Measurements from ENCODE around the gene CHN2.

Gene CHN2

DNA sequence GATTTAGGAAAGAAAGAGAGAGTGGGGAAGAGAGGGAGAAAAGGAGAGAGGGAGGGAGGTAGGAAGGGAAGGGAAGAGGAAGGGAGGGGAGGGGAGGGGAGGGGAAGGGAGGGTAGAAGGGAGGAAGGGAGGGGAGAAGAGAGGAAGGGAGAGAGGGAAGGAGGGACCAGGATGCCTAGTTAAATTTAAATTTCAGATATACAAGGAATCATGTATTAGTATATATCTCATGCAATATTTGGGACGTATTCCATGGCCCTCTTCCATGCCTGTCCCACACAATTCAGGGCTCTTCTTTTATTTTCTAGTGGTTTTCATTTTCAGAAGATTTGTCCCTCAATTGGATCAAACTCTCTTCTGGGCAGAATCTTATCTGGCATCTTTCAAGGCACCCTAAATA lies 196.7 kb downstream of the CHN2 start:
- Histone ChIP-seq H3K4ac (ENCODE audit: low read depth, low read length) (no peak overlapping the region), H2BK15ac (replicated peaks; ENCODE audit: low read depth) (no peak overlapping the region), H3K4me2 (ENCODE audit: low read length) (no peak overlapping the region), H3K56ac (ENCODE audit: low read length) (no peak overlapping the region), H3K9ac (ENCODE audit: low read length) (no peak overlapping the region), H2BK120ac (ENCODE audit: low read depth, low read length) (no peak overlapping the region), H3K4me1 (ENCODE audit: control insufficient read depth, low read depth, low read length) (no peaks in the 10 kb centered on the region), H3K27ac (ENCODE audit: low read depth, low read length) (no peak overlapping the region), H3K79me2 (ENCODE audit: control insufficient read depth, insufficient read depth, low read length) (no peaks in the 10 kb centered on the region), H3K27me3 (ENCODE audit: insufficient read depth, low read length, poor library complexity) (no peaks in the 10 kb centered on the region), H3K18ac (ENCODE audit: low read length) (no peak overlapping the region), H2AK5ac (ENCODE audit: low read length) (no peak overlapping the region), H2BK5ac (ENCODE audit: low read length) (no peak overlapping the region), H3K36me3 (ENCODE audit: control insufficient read depth, insufficient read depth, low read length) (no peaks in the 10 kb centered on the region), H4K8ac (ENCODE audit: low read depth, low read length) (no peak overlapping the region), H3K79me1 (ENCODE audit: low read length) (no peaks in the 10 kb centered on the region), H3K23ac (ENCODE audit: low read length) (no peak overlapping the region), H3K4me3 (ENCODE audit: low read length) (no peak overlapping the region), H4K5ac (ENCODE audit: low read length) (no peak overlapping the region)
- DNase-seq, result no peak
- no CpG with 5 or more reads among the region's 1 CpG for WGBS (ENCODE audit: extremely low coverage, insufficient coverage, low lambda C conversion rate)

- no CpG with 5 or more reads among the region's 7 CpGs for WGBS (ENCODE audit: extremely low coverage, insufficient coverage, low lambda C conversion rate)
- Histone ChIP-seq H3K23ac (ENCODE audit: low read length) (no peak overlapping the region), H3K18ac (ENCODE audit: low read length) (no peak overlapping the region), H3K4me2 (ENCODE audit: low read length) (no peak overlapping the region), H3K27me3 (ENCODE audit: insufficient read depth, low read length, poor library complexity) (no peaks in the 10 kb centered on the region), H3K4me1 (ENCODE audit: control insufficient read depth, low read depth, low read length) (no peaks in the 10 kb centered on the region), H2AK5ac (ENCODE audit: low read length) (no peak overlapping the region), H3K9ac (ENCODE audit: low read length) (no peak overlapping the region), H2BK15ac (replicated peaks; ENCODE audit: low read depth) (no peak overlapping the region), H2BK5ac (ENCODE audit: low read length) (no peak overlapping the region), H4K5ac (ENCODE audit: low read length) (no peak overlapping the region), H3K36me3 (ENCODE audit: control insufficient read depth, insufficient read depth, low read length) (no peaks in the 10 kb centered on the region), H2BK120ac (ENCODE audit: low read depth, low read length) (no peak overlapping the region), H4K8ac (ENCODE audit: low read depth, low read length) (no peak overlapping the region), H3K79me2 (ENCODE audit: control insufficient read depth, insufficient read depth, low read length) (no peaks in the 10 kb centered on the region), H3K79me1 (ENCODE audit: low read length) (no peaks in the 10 kb centered on the region), H3K4ac (ENCODE audit: low read depth, low read length) (no peak overlapping the region), H3K27ac (ENCODE audit: low read depth, low read length) (no peak overlapping the region), H3K56ac (ENCODE audit: low read length) (no peak overlapping the region), H3K4me3 (ENCODE audit: low read length) (no peak overlapping the region)
- no peak for DNase-seq
Observed at GRCh38 chr7:29394321-29394720, 199.7 kb downstream of the CHN2 start.

- H2BK5ac ChIP-seq (ENCODE audit: low read length), result no peak overlapping the region
- no peak overlapping the region for H3K27ac ChIP-seq (ENCODE audit: low read depth, low read length)
- H2AK5ac ChIP-seq (ENCODE audit: low read length), result no peak overlapping the region
- H3K4me2 ChIP-seq (ENCODE audit: low read length), result no peak overlapping the region
- no peak overlapping the region for H4K8ac ChIP-seq (ENCODE audit: low read depth, low read length)
- no peak overlapping the region for H2BK120ac ChIP-seq (ENCODE audit: low read depth, low read length)
- no peak overlapping the region for H2BK15ac ChIP-seq (replicated peaks; ENCODE audit: low read depth)
- H3K4me1 ChIP-seq (ENCODE audit: control insufficient read depth, low read depth, low read length), result no peaks in the 10 kb centered on the region
- no peaks in the 10 kb centered on the region for H3K36me3 ChIP-seq (ENCODE audit: control insufficient read depth, insufficient read depth, low read length)
- DNase-seq, result no peak
- no peak overlapping the region for H4K5ac ChIP-seq (ENCODE audit: low read length)
- H3K56ac ChIP-seq (ENCODE audit: low read length), result no peak overlapping the region
- no peaks in the 10 kb centered on the region for H3K79me2 ChIP-seq (ENCODE audit: control insufficient read depth, insufficient read depth, low read length)
- no peaks in the 10 kb centered on the region for H3K27me3 ChIP-seq (ENCODE audit: insufficient read depth, low read length, poor library complexity)
- H3K9ac ChIP-seq (ENCODE audit: low read length), result no peak overlapping the region
- no peak overlapping the region for H3K23ac ChIP-seq (ENCODE audit: low read length)
- H3K4me3 ChIP-seq (ENCODE audit: low read length), result no peak overlapping the region
- H3K4ac ChIP-seq (ENCODE audit: low read depth, low read length), result no peak overlapping the region
- no peak overlapping the region for H3K18ac ChIP-seq (ENCODE audit: low read length)
- WGBS (ENCODE audit: extremely low coverage, insufficient coverage, low lambda C conversion rate), result no CpG with 5 or more reads among the region's 7 CpGs
- no peaks in the 10 kb centered on the region for H3K79me1 ChIP-seq (ENCODE audit: low read length)
Observed at GRCh38 chr7:29396563-29396962, 202.0 kb downstream of the CHN2 start.

DNA sequence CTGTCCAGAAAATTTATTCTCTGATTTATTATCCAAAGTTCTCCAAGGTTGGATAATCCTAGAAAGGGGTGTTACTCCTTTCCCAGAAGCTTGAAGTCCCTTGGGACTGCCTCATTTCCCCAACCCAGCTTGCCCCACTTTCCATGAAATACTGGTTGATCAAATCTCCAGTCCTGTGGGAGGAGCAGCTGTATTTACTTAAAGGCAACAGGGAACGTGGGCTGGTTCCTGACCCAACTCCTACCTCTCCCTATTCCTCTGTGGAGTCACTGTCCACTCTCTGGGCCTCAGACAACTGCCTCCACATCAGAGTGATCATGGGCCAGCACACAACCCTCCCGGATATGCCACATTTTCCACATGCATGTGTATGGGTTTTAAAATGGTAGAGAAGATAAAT lies 202.8 kb downstream of the CHN2 start:
- H3K23ac ChIP-seq (ENCODE audit: low read length), result no peak overlapping the region
- no CpG with 5 or more reads among the region's 2 CpGs for WGBS (ENCODE audit: extremely low coverage, insufficient coverage, low lambda C conversion rate)
- H3K4me2 ChIP-seq (ENCODE audit: low read length), result no peak overlapping the region
- H2AK5ac ChIP-seq (ENCODE audit: low read length), result no peak overlapping the region
- no peak overlapping the region for H3K27ac ChIP-seq (ENCODE audit: low read depth, low read length)
- H3K36me3 ChIP-seq (ENCODE audit: control insufficient read depth, insufficient read depth, low read length), result no peaks in the 10 kb centered on the region
- H3K4me1 ChIP-seq (ENCODE audit: control insufficient read depth, low read depth, low read length), result no peaks in the 10 kb centered on the region
- no peak overlapping the region for H3K4me3 ChIP-seq (ENCODE audit: low read length)
- no peaks in the 10 kb centered on the region for H3K79me1 ChIP-seq (ENCODE audit: low read length)
- no peak overlapping the region for H2BK15ac ChIP-seq (replicated peaks; ENCODE audit: low read depth)
- H3K79me2 ChIP-seq (ENCODE audit: control insufficient read depth, insufficient read depth, low read length), result no peaks in the 10 kb centered on the region
- no peak overlapping the region for H2BK5ac ChIP-seq (ENCODE audit: low read length)
- H3K27me3 ChIP-seq (ENCODE audit: insufficient read depth, low read length, poor library complexity), result no peaks in the 10 kb centered on the region
- H4K5ac ChIP-seq (ENCODE audit: low read length), result no peak overlapping the region
- no peak overlapping the region for H4K8ac ChIP-seq (ENCODE audit: low read depth, low read length)
- H2BK120ac ChIP-seq (ENCODE audit: low read depth, low read length), result no peak overlapping the region
- no peak overlapping the region for H3K9ac ChIP-seq (ENCODE audit: low read length)
- H3K56ac ChIP-seq (ENCODE audit: low read length), result no peak overlapping the region
- no peak for DNase-seq
- no peak overlapping the region for H3K4ac ChIP-seq (ENCODE audit: low read depth, low read length)
- H3K18ac ChIP-seq (ENCODE audit: low read length), result no peak overlapping the region

- no peaks in the 10 kb centered on the region for H3K4me1 ChIP-seq (ENCODE audit: control insufficient read depth, low read depth, low read length)
- WGBS (ENCODE audit: extremely low coverage, insufficient coverage, low lambda C conversion rate), result no CpG with 5 or more reads among the region's 4 CpGs
- no peak overlapping the region for H4K5ac ChIP-seq (ENCODE audit: low read length)
- no peaks in the 10 kb centered on the region for H3K79me1 ChIP-seq (ENCODE audit: low read length)
- H3K56ac ChIP-seq (ENCODE audit: low read length), result no peak overlapping the region
- no peak overlapping the region for H3K4me2 ChIP-seq (ENCODE audit: low read length)
- no peak overlapping the region for H2BK15ac ChIP-seq (replicated peaks; ENCODE audit: low read depth)
- H3K4me3 ChIP-seq (ENCODE audit: low read length), result no peak overlapping the region
- no peak for DNase-seq
- no peak overlapping the region for H4K8ac ChIP-seq (ENCODE audit: low read depth, low read length)
- H3K4ac ChIP-seq (ENCODE audit: low read depth, low read length), result no peak overlapping the region
- no peaks in the 10 kb centered on the region for H3K27me3 ChIP-seq (ENCODE audit: insufficient read depth, low read length, poor library complexity)
- no peak overlapping the region for H3K27ac ChIP-seq (ENCODE audit: low read depth, low read length)
- H3K23ac ChIP-seq (ENCODE audit: low read length), result no peak overlapping the region
- H2BK120ac ChIP-seq (ENCODE audit: low read depth, low read length), result no peak overlapping the region
- H3K18ac ChIP-seq (ENCODE audit: low read length), result no peak overlapping the region
- no peak overlapping the region for H2AK5ac ChIP-seq (ENCODE audit: low read length)
- H3K79me2 ChIP-seq (ENCODE audit: control insufficient read depth, insufficient read depth, low read length), result no peaks in the 10 kb centered on the region
- H3K9ac ChIP-seq (ENCODE audit: low read length), result no peak overlapping the region
- H2BK5ac ChIP-seq (ENCODE audit: low read length), result no peak overlapping the region
- H3K36me3 ChIP-seq (ENCODE audit: control insufficient read depth, insufficient read depth, low read length), result no peaks in the 10 kb centered on the region
Observed at GRCh38 chr7:29398011-29398410, 203.4 kb downstream of the CHN2 start.

DNA sequence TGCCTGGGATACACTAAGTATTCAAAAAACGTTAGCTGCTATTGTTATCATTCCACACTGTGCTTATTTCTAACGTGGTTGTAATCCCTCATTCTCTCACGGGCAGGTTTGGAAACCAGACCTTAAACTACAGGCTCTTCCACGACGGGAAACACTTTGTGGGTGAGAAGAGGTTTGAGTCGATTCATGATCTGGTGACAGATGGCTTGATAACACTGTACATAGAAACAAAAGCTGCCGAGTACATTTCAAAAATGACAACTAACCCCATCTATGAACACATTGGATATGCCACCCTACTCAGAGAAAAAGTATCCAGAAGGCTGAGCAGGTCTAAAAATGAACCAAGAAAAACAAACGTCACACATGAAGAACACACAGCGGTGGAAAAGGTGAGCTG lies 205.9 kb downstream of the CHN2 start:
- H2BK15ac ChIP-seq (replicated peaks; ENCODE audit: low read depth), result no peak overlapping the region
- H3K79me1 ChIP-seq (ENCODE audit: low read length), result no peaks in the 10 kb centered on the region
- H2AK5ac ChIP-seq (ENCODE audit: low read length), result no peak overlapping the region
- H3K4me3 ChIP-seq (ENCODE audit: low read length), result no peak overlapping the region
- DNase-seq, result no peak
- H3K23ac ChIP-seq (ENCODE audit: low read length), result no peak overlapping the region
- H4K8ac ChIP-seq (ENCODE audit: low read depth, low read length), result no peak overlapping the region
- H3K4ac ChIP-seq (ENCODE audit: low read depth, low read length), result no peak overlapping the region
- no peak overlapping the region for H3K4me2 ChIP-seq (ENCODE audit: low read length)
- H3K9ac ChIP-seq (ENCODE audit: low read length), result no peak overlapping the region
- no CpG with 5 or more reads among the region's 9 CpGs for WGBS (ENCODE audit: extremely low coverage, insufficient coverage, low lambda C conversion rate)
- H3K27ac ChIP-seq (ENCODE audit: low read depth, low read length), result no peak overlapping the region
- H3K79me2 ChIP-seq (ENCODE audit: control insufficient read depth, insufficient read depth, low read length), result no peaks in the 10 kb centered on the region
- no peak overlapping the region for H3K18ac ChIP-seq (ENCODE audit: low read length)
- no peaks in the 10 kb centered on the region for H3K4me1 ChIP-seq (ENCODE audit: control insufficient read depth, low read depth, low read length)
- H3K56ac ChIP-seq (ENCODE audit: low read length), result no peak overlapping the region
- H4K5ac ChIP-seq (ENCODE audit: low read length), result no peak overlapping the region
- H2BK5ac ChIP-seq (ENCODE audit: low read length), result no peak overlapping the region
- no peak overlapping the region for H2BK120ac ChIP-seq (ENCODE audit: low read depth, low read length)
- H3K36me3 ChIP-seq (ENCODE audit: control insufficient read depth, insufficient read depth, low read length), result no peaks in the 10 kb centered on the region
- H3K27me3 ChIP-seq (ENCODE audit: insufficient read depth, low read length, poor library complexity), result no peaks in the 10 kb centered on the region

Data from mesendoderm (in vitro differentiated cells).